ENCODE measurements around the gene CSTPP1.
"Not testable (repeated sequence)": the region's sequence is repeated elsewhere in the genome, so short reads cannot be mapped to it uniquely, and the experiment has no call there.

Gene CSTPP1

DNA sequence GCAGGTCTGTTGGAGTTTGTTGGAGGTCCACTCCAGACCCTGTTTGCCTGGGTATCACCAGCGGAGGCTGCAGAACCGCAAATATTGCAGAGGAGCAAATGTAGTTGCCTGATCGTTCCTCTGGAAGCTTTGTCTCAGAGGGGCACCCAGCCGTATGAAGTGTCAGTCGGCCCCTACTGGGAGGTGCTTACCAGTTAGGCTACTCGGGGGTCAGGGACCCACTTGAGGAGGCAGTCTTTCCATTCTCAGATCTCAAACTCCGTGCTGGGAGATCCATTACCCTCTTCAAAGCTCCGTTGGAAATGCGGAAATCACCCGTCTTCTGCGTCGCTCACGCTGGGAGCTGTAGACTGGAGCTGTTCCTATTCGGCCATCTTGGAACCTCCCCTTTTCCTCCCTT is 61.2 kb downstream of the CSTPP1 start:
- not testable (repeated sequence) for DNase-seq

DNA sequence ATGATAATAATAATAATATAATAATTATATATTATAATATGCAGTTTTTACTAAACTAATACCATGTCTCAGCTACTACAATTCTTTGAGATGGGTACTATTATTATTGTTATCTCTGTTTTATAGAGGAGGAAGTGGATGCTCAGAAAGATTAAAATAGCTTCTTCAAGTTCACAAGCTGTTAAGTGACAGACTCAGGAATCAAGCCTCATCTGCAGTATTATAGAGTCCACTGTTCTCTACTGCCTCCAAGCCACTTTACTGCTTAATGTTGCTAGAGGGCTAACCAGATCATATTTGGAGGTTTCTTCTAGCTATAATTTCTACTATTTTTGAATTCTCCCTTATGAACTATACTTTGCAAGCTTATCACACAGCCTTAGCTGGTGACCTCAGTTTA is 62.7 kb downstream of the CSTPP1 start:
- no peak for DNase-seq

DNA sequence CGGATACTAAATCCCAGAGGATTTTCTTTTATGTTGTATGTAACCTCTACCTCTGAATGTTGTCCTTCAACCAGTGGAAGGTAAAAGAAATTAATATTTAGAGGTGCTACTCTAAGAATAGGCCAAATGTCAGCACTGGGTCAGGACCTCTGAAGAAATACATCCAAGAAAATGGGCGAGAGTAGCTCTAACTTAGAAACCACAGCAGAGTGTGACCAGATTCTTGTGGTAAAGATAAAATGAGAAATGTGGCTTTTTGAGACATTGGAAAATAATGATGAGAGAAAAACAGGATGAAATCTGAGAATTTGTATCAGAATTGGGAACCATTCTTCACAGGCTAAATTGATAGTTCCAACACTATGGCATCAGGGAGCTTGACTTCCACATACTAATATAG is 63.5 kb downstream of the CSTPP1 start:
- no peak for DNase-seq

DNA sequence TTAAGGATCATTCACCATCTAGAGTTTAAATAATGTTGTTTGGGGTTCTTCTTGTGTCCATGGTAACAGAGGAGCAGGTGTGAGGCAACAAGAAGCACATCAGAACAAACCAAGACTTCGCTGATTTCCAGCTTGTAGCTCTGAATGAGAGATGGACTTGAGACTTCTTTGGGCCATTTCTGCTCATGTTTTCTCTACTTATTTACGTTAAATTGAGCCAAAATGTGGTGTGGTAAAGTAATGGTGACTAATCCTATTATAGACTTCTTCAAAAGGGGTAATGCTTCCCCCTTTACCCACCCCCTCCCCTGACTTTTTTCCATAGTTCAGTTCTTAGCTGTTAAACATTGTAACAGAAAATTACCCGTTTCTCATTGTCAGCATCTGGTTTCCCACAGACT is 65.2 kb downstream of the CSTPP1 start:
- DNase-seq: no peak

- DNase-seq: no peak
These were observed 65.8 kb downstream of the CSTPP1 start for GRCh38 chr11:47002390-47002789.

DNA sequence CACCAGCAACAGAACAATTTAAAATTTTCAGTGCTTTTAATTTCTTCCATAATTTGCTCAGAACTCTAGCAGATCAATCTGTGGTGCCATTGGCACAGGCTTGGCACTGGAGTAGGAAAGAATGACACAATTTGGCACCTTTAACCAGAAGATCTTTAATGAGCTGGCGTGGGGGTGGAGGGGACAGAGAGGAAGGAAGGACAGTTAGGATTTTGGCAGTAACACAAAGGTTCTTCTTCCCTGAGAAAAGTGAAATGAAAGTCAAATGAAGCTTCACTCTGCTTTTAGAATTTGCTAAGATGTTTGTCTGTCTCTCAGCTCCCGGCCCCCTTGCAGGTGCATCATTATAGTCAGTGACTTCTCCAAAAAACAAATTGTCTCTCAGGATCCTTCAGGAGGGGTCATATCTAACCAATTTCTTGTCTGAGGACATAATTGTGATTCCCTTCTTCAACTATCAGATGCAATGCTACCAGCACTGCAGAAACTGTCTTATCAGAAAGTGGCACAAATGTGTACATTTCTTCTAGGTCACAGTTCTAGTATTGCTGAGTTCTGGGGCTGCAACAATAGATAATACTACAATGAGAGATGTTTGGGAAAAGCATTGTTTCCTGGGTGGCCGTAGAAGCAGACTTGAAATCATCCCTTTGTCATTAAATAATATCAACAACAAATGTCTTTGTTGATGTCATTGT is 66.8 kb downstream of the CSTPP1 start:
- no peak for DNase-seq

DNA sequence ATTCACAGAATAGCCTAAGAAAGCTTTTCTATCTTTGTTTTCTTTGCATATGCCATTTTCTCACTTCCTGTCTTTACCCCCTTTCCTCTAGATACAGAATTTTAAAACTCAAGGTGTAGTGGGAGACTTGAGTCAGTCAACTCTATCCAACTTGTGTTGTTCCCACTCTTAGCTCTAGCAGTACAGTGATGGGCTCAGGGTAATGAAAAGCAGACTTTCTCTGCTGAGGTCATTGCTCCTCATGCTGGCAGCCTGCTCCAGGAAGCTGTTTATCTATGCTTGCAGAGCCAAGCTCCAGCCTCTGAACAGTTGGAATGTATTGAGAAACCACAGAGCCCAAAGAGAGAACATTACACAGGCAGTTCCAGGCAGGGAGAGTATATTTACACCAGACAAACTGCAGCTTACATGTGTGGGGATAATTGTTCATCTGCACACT is 68.1 kb downstream of the CSTPP1 start:
- no peak for DNase-seq

DNA sequence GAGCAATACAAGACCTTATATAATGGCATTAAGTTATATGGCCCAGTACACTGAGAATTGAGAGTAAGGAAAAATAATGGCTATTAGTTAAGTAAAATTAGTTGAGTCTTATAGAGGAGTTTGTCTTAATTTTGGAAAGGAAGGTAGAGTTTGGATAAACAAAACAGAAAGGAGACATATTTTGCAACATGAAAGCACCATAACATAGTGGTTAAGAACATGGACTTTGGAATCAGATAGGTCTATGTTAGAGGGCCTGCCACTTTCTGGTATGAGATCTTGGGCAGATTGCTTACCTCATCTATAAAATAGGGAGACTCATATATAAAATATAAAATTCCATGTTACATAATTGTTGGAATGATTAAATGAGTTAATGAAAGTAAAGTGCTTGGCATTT is 68.9 kb downstream of the CSTPP1 start:
- no peak for DNase-seq

DNA sequence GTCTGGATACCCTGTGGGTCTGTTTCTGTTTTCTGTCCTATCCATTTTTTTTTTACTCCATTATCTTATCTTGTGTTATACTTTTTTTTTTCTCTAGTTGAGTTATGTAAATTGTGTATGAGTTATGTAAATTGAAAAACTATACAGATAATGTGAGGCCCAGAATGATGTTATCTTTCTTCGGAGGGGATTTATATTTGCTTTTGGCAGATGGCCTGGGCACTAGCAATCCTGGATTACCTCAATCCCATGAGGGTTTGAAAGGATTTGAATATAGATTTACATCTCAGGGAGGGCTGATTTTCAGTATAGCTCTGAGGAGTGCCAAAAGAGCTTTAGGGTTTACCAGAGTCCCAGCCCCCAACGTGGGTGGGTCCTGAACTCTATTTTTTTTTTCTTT is 71.0 kb downstream of the CSTPP1 start:
- no peak for DNase-seq

DNA sequence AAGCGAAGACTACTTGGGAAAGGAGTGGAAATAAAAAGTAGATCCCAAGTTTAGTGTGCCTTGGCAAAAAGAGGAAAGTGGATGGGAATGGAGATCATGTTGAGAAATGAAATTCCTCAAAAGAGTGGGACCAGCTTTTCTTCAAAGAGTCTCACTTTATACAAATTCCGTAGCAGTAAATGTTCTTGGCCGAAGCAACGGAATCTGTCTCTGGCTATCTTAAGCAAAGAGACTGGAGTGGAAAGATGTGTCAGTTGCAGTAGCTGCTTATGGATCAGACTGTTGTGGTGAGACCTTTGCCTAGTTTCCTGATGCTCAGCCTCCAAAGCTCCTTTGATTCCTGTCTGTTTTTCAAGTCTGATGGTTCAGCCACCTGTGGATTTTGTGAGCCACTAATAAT is 73.6 kb downstream of the CSTPP1 start:
- no peak for DNase-seq

DNA sequence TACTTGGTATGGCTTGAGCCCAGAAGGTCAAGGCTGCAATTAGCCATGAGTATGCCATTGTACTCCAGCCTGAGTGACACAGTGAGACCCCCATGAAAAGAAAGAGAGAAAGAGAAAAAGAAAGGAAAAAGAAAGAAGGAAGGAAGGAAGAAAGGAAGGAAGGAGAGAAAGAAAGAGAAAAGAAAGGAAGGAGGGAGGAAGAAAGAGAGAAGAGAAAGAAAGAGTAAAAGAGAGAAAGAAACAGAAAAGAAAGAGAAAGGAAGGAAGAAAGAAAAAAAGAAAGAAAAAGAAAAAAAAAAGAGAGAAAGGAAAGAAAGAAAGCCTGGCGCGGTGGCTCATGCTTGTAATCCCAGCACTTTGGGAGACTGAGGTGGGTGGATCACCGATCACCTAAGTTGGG is 77.5 kb downstream of the CSTPP1 start:
- no peak for DNase-seq

GRCh38 chr11:47018637-47019036 is 82.1 kb downstream of the CSTPP1 start:
- DNase-seq: no peak

GRCh38 chr11:47020793-47021526 is 84.4 kb downstream of the CSTPP1 start:
- no peak for DNase-seq

- no peak for DNase-seq
These were observed 84.9 kb downstream of the CSTPP1 start for GRCh38 chr11:47021527-47021818.

- DNase-seq: no peak
These were observed 85.4 kb downstream of the CSTPP1 start for GRCh38 chr11:47021965-47022364.

GRCh38 chr11:47028195-47029093 is 91.9 kb downstream of the CSTPP1 start:
- no peak for DNase-seq

DNA sequence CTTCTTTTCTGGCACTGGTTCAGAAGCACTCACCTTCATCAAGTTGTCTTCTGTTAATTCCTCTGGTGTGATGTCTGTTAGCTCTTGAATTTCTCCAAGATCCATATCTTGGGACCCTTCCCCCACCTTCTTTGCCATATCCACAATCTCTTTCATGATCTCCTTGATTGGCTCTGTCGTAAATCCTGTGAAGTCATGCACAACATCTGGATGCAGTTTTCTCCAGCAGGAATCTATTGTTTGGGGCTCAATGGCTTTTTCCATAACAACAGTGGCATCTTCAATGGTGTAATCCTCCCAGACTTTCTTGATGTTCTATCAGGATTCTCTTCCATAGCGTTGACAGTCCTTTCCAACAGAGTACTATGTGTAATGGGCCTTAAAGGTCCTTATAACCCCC is 96.9 kb downstream of the CSTPP1 start:
- no peak for DNase-seq

GRCh38 chr11:47034091-47034490 is 97.5 kb downstream of the CSTPP1 start:
- no peak for DNase-seq

DNA sequence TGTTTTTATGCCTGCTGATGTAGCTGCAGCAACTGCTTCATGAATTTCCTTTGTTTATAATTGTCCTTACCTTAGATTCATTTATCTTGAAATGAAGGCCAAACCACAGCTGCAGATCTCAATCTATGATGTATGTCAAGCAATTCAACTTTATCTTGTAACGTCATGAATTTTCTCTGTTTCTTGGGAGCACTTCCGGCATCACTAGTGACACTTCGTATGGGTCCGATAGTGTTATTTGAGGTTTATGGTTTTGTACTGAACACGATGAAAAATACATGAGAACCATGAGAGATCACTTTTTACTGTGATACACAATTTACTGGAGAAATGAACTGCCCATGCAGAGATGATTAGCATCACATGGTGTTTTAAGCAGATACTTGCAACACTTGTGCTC is 98.5 kb downstream of the CSTPP1 start:
- DNase-seq: no peak

DNA sequence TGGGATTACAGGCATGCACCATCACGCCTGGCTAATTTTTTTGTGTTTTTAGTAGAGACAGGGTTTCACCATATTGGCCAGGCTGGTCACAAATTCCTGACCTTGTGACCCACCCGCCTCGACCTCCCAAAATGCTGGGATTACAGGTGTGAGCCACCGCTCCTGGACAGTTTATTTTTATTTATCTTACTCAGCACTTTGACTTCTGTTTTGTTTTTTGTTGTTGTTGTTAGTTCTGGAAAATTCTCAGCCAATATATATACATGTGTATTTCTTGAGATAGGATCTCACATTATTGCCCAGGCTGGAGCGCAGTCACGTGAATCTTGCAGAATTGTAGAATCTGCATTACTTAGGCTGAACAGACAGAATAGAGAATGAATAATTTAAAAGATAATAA is 107.6 kb downstream of the CSTPP1 start:
- no peak for DNase-seq

GRCh38 chr11:47047972-47048371 is 111.4 kb downstream of the CSTPP1 start:
- no peak for DNase-seq

- DNase-seq: no peak
These were observed 113.7 kb downstream of the CSTPP1 start for GRCh38 chr11:47050284-47050683.

- no peak for DNase-seq
These were observed 114.7 kb downstream of the CSTPP1 start for GRCh38 chr11:47051217-47051616.

GRCh38 chr11:47052165-47052564 is 115.6 kb downstream of the CSTPP1 start:
- no peak for DNase-seq
